ENCODE data around the gene ZBTB40.

DNA sequence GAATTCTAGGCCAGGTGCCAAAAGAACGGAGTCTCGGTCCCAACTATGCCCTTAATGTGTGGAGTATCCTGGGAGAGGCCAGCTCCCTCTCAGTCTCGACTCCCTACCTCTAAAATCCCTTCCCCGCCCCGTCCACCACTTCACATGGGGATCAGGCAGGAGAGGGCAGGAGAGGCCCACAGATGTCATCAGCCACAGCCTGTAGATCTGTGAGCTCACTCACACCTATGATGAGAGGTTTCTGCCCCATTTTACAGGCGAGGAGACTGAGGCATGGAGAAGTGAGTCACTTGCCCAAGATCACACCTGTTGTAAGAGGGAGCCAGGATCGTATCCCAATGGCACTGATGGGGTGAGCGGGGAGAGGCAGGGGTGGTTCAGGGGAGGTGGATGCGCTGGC is 91.2 kb downstream of the ZBTB40 start:
- TF ChIP-seq, protein P1, sequence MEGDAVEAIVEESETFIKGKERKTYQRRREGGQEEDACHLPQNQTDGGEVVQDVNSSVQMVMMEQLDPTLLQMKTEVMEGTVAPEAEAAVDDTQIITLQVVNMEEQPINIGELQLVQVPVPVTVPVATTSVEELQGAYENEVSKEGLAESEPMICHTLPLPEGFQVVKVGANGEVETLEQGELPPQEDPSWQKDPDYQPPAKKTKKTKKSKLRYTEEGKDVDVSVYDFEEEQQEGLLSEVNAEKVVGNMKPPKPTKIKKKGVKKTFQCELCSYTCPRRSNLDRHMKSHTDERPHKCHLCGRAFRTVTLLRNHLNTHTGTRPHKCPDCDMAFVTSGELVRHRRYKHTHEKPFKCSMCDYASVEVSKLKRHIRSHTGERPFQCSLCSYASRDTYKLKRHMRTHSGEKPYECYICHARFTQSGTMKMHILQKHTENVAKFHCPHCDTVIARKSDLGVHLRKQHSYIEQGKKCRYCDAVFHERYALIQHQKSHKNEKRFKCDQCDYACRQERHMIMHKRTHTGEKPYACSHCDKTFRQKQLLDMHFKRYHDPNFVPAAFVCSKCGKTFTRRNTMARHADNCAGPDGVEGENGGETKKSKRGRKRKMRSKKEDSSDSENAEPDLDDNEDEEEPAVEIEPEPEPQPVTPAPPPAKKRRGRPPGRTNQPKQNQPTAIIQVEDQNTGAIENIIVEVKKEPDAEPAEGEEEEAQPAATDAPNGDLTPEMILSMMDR (IDR thresholded peaks at IDR 0.05; ENCODE audit: poor library complexity), result no peak
- TF ChIP-seq EZH2 (IDR thresholded peaks at IDR 0.05; ENCODE audit: borderline replicate concordance), result no peak

Measured in hepatocyte (in vitro differentiated cells).